ENCODE measurements around the gene SDK1.

Gene SDK1

DNA sequence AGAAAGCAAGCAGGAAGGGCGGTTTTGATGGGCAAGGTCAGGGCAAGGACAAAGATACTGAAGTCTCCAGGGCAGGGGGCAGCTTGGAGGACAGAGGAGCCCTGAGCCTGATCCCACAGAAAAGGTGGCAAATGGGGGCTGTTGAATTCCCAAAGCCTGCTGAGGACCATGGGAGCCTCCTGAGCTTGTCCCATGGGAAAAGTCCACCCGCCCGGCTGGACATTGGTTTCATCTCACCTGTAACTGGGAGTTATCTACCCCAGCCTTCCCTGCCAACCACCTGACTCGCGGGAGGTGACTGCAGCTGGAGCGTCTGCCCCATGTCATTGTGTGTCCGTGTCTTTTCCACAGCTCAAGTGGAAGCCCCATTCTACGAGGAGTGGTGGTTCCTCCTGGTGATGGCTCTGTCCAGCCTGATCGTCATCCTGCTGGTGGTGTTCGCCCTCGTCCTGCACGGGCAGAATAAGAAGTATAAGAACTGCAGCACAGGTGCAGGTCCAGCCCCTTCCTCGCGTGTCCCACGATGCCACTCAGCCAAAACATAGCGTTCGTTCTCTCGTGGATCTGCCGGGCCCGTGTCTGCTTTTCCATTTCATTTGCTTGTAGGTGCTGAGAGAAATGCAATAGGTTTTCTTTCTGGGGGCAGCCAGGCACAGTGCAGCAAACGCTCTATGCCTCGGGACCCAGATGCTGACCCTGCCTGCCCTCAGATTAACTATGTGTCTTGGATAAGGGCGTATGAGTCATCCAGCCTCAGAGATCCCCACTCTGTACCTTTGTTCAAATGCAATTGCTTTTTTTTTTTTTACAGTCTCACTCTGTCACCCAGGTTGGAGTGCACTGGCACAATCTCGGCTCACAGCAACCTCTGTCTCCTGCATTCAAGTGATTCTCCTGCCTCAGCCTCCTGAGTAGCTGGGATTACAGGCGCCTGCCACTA, 936.5 kb downstream of the SDK1 start:
- DNase-seq (ENCODE audit: low read depth): no peak
- no peak for TF ChIP-seq CTCF (IDR thresholded peaks at IDR 0.05; ENCODE audit: low read depth, low read length, missing control alignments)

GRCh38 chr7:4238861-4239260, 937.8 kb downstream of the SDK1 start:
- H3K4me3 ChIP-seq (ENCODE audit: low read depth, low read length): no peak overlapping the region
- DNase-seq (ENCODE audit: low read depth): no peak
- no peak for TF ChIP-seq CTCF (IDR thresholded peaks at IDR 0.05; ENCODE audit: low read depth, low read length, missing control alignments)

More for the DNA sequence above, 936.5 kb downstream of the SDK1 start:
- H3K4me3 ChIP-seq (ENCODE audit: low read depth, low read length): no peak overlapping the region

- no peak for TF ChIP-seq CTCF (IDR thresholded peaks at IDR 0.05; ENCODE audit: low read depth, low read length, missing control alignments)
- DNase-seq (ENCODE audit: low read depth): no peak
- no peak overlapping the region for H3K4me3 ChIP-seq (ENCODE audit: low read depth, low read length)
These were observed 939.0 kb downstream of the SDK1 start for GRCh38 chr7:4240042-4240441.

DNA sequence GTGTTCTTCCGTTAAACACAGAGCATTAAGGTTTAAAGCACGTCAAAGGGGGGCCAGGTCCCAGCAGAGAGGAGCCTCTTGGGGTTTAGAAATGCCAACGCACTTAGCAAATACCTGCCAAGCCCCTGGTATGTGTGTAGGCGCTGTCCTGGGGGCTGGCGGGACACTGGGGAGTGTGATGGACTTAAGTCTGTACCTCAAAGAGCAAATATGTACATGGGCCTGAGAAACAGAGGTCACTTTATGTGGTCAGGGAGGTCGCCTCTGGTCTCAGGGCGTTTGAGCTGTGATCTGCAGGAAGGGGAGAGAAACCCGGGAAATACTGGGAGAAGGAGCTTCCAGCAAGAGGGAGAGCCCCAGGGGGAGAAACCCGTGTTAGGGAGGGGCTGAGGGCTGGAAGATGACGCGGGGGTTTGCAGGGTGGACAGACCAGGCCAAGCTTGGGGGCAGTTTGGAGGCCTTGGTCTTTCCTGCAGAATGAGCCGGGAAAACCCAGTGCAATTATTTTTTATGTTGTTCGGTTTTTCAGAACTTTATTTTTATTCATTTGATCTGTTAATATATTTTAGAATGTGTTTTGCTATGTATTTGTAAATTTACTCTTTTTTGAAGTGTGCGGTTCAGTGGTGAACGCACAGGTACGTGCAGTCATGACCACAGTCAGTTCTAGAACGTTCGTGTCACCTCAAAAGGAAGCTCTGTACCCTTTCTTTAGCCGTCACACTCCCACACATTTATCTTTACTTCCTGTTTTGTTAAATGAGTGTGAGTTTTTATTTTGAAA, 939.7 kb downstream of the SDK1 start:
- DNase-seq (ENCODE audit: low read depth): no peak
- TF ChIP-seq CTCF (IDR thresholded peaks at IDR 0.05; ENCODE audit: low read depth, low read length, missing control alignments): no peak

DNA sequence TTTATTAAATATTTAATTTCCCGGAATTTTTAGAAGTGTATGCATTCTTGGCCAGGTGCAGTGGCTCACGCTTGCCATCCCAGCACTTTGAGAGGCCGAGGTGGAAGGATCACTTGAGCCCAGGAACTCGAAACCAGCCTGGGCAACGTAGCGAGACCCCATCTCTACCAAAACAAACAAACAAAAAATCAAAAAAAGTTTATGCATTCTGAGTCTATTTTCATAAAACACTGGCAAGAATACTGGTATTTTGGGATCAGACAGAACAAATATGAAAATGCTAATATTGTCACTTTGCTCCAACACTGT, 940.2 kb downstream of the SDK1 start:
- no peak for TF ChIP-seq CTCF (IDR thresholded peaks at IDR 0.05; ENCODE audit: low read depth, low read length, missing control alignments)
- H3K4me3 ChIP-seq (ENCODE audit: low read depth, low read length): no peak overlapping the region

More for the DNA sequence above, 939.7 kb downstream of the SDK1 start:
- no peak overlapping the region for H3K4me3 ChIP-seq (ENCODE audit: low read depth, low read length)

DNA sequence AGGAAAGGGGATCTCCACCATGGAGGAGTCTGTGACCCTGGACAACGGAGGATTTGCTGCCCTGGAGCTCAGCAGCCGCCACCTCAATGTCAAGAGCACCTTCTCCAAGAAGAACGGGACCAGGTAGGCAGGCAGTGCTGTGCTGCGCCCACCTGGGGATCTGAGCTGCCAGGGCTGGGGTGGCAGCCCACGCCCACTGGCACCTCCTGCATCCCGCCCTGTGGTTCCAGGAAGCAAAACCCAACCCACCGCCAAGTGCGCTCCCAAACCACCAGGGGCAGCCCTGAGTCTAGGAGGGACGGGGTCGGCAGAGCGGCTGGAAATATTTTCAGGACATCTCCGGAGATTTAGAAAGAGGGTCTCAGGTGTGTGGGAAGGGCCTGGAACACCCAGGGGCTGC, 940.7 kb downstream of the SDK1 start:
- no peak for TF ChIP-seq CTCF (IDR thresholded peaks at IDR 0.05; ENCODE audit: low read depth, low read length, missing control alignments)
- DNase-seq (ENCODE audit: low read depth): no peak
- no peak overlapping the region for H3K4me3 ChIP-seq (ENCODE audit: low read depth, low read length)

More for the DNA sequence above, 940.2 kb downstream of the SDK1 start:
- DNase-seq (ENCODE audit: low read depth): no peak
